Fibroblast of gingiva (primary cell): ENCODE results near the gene SLC66A1.

ENCODE experiments used
- DNase-seq: peaks from one replicate; pipeline ENCODE4 v3.0.0-alpha.2; 2011; ENCODE audit warnings: low read depth

SLC66A1 gene

DNA sequence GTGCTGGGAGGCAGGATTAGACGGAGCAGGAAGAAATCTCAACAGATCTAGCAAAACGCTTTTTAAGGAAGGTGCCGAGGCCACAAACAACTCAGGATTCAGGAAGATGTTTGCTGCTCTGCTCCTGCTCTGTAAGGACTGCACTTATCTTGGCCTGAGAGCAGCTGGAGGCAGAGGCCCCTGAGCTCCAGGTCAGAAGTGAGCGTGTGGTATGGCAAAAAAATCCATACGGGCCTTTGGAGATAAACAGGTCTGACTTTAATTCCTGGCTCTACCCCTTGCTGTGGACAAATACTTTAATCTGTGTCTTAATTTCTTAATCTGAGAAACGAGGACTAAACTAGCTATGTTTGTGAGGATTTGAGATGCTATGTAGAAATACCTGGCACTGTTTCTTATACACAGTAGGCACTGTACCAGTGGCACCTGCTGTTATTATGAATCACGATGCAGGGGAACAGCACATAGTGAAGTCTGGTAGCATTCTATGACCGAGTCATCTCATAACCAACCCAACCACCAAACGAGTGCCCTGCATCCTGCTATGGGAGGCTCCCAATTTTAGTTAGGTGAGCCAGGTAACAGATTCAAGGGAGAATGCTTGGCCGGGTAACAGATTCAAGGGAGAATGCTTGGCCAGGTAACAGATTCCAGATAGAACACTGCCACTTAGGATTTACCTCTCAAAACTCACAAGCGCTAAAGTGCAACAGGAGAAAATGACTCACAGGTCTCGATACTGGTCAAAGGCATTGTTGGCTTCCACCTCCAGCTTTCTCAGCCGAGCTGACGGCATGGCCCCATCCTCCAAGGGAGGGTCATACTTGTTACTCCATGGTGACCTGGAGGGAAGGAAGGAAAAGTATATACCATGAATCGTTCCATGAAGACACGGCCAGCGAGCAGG, 65.9 kb downstream of the SLC66A1 start:
- no peak for DNase-seq
